GM12878 (cell line): ENCODE results near the gene UXS1.

ENCODE experiments used
- ATF7 ChIP-seq: fragments of 450-650 bp; IDR thresholded peaks from 2 replicates; pipeline ENCODE4 v1.6.1; 2016; ENCODE audit warnings: low read depth, mild to moderate bottlenecking
- CEBPB ChIP-seq, 2 experiments: fragments of 150-350 bp in 1 of 2; IDR thresholded peaks; 2 replicates each; pipeline ENCODE4 v1.6.1; 2012 to 2014; ENCODE audit warnings: low read depth in 2 of 2, low read length in 2 of 2, borderline replicate concordance in 1 of 2, inconsistent platforms in 1 of 2
- EP300 ChIP-seq, 2 experiments: fragments of 150-350 bp in 1 of 2; IDR thresholded peaks; 2 replicates each; pipeline ENCODE4 v1.6.1; 2011 to 2012; ENCODE audit warnings: low read depth in 2 of 2, low read length in 2 of 2, borderline replicate concordance in 1 of 2, improper control_type of control experiment in 1 of 2, inconsistent platforms in 1 of 2; ENCODE audit not compliant: control insufficient read depth in 1 of 2
- HDGF ChIP-seq: fragments of 450-650 bp; IDR thresholded peaks from 2 replicates; pipeline ENCODE4 v1.6.1; 2016; ENCODE audit warnings: antibody characterized with exemption
- POLR2AphosphoS2 ChIP-seq: IDR thresholded peaks from 2 replicates; pipeline ENCODE4 v1.6.1; 2011; ENCODE audit warnings: low read depth, mild to moderate bottlenecking, low read length, improper control_type of control experiment, moderate library complexity
- ZNF24 ChIP-seq: fragments of 450-650 bp; IDR thresholded peaks from 2 replicates; pipeline ENCODE4 v1.6.1; 2017; ENCODE audit warnings: antibody characterized with exemption, mild to moderate bottlenecking
- TF ChIP-seq, protein P1 (sequence below), 3 experiments: IDR thresholded peaks in 2 of 3; conservative IDR thresholded peaks in 1 of 3; 2 replicates each; pipeline ENCODE4 v1.5.1; 2011; ENCODE audit warnings: low read depth in 3 of 3, low read length in 3 of 3, mild to moderate bottlenecking in 3 of 3, control low read depth in 2 of 3, moderate library complexity in 2 of 3, inconsistent platforms in 1 of 3, mixed read lengths in 1 of 3; ENCODE audit not compliant: control insufficient read depth in 2 of 3, insufficient read depth in 1 of 3; ENCODE audit errors: extremely low read depth in 1 of 3

DNA sequence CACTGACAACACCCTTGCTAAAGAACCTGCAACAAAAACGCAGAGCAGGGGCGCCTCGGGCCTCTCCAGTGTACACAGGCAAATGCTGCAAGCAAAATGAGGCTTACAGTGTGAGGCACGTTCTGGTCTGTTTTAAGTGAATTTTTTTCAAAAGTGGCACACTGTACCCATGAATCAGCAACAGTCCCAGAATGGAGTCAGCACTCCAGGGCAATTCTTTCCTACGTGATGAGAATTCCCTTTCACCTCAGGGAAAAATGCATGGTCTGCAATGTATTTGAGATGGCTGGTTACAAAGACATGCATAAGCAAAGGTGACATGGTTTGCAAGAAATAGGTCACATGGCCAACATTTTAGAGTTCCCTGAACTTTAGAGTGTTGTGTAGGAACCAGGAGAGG is 94.4 kb downstream of the UXS1 start:
- TF ChIP-seq EP300 (IDR thresholded peaks at IDR 0.05; ENCODE audit: borderline replicate concordance in 1 of 2, control insufficient read depth in 1 of 2, low read depth in 2 of 2, low read length in 2 of 2), result no peak
- TF ChIP-seq, protein P1, sequence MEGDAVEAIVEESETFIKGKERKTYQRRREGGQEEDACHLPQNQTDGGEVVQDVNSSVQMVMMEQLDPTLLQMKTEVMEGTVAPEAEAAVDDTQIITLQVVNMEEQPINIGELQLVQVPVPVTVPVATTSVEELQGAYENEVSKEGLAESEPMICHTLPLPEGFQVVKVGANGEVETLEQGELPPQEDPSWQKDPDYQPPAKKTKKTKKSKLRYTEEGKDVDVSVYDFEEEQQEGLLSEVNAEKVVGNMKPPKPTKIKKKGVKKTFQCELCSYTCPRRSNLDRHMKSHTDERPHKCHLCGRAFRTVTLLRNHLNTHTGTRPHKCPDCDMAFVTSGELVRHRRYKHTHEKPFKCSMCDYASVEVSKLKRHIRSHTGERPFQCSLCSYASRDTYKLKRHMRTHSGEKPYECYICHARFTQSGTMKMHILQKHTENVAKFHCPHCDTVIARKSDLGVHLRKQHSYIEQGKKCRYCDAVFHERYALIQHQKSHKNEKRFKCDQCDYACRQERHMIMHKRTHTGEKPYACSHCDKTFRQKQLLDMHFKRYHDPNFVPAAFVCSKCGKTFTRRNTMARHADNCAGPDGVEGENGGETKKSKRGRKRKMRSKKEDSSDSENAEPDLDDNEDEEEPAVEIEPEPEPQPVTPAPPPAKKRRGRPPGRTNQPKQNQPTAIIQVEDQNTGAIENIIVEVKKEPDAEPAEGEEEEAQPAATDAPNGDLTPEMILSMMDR (IDR thresholded peaks at IDR 0.05 in 2 of 3, conservative IDR thresholded peaks at IDR 0.05 in 1 of 3; ENCODE audit: control insufficient read depth in 2 of 3, extremely low read depth in 1 of 3, insufficient read depth in 1 of 3, low read depth in 3 of 3, low read length in 3 of 3), result no peak
- no peak for TF ChIP-seq CEBPB (IDR thresholded peaks at IDR 0.05; ENCODE audit: borderline replicate concordance in 1 of 2, low read depth in 2 of 2, low read length in 2 of 2)
- no peak for TF ChIP-seq ATF7
- no peak for TF ChIP-seq HDGF
- TF ChIP-seq POLR2AphosphoS2, result no peak
- TF ChIP-seq ZNF24, result no peak
